ENCODE data around the gene ZNF83.

ZNF83 gene

DNA sequence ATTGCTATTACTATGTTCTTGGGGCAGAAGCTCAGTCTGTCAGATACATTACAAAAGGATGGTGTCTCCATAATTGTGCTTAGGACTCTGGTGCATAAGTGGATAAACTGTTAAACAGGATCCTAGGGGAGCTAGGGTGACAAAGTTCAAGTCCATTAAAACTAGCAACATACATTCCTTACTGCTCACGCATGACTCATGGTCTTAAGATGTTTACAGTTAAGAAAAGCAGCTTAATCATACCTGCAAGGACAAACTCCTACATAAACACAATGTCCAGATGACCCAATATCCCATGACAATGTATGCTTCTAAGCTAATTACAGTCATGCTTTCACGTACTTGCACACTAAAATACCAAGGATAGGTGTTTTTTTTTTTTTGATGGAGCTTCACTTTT lies 71.6 kb downstream of the ZNF83 start:
- no peak for DNase-seq

DNA sequence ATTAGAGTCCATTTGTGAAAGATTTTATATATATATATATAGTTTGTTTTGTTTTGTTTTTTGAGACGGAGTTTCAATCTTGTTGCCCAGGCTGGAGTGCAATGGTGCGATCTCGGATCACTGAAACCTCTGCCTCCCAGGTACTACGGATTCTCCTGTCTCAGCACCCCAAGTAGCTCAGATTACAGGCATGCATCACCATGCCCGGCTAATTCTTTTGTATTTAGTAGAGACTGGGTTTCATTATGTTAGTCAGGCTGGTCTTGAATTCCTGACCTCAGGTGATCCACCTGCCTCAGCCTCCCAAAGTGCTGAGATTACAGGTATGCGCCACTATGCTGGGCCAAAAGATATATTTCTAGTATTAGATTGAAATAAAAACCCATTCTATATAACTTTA lies 72.0 kb downstream of the ZNF83 start:
- DNase-seq = no peak
